ENCODE results near the gene MLH3. TPM values are rescaled to one million over a fixed set of nuclear protein-coding genes. Genes with fewer than 3 reads are reported as not detected.

MLH3 gene
- polyA plus RNA-seq (2013, experiment 1 of 2): 5.1 TPM
- polyA plus RNA-seq (2013, experiment 2 of 2): 4.6 TPM

- peak within 1 kb of the TSS; percentile 63 to 79 for H3K4me3 ChIP-seq (ENCODE audit: insufficient read depth in 1 of 2, low read depth in 1 of 2, low read length in 2 of 2)
- H3K4ac ChIP-seq (ENCODE audit: low read depth in 1 of 2, low read length in 2 of 2): peak within 1 kb of the TSS; percentile 68 to 94
- no peaks in the 10 kb centered on the region for H3K27me3 ChIP-seq (ENCODE audit: control insufficient read depth in 1 of 2, insufficient read depth in 1 of 2, low read length in 2 of 2)
- H3K27ac ChIP-seq (ENCODE audit: low read length, poor library complexity, severe bottlenecking): peak within 1 kb of the TSS; percentile 67
- peak within 1 kb of the TSS; percentile 100 for H2BK15ac ChIP-seq (ENCODE audit: low read depth, poor library complexity, severe bottlenecking)
- no peak within 1 kb of the TSS for H2BK12ac ChIP-seq (ENCODE audit: low read length in 2 of 2)
- peak within 1 kb of the TSS; percentile 93 for H3K9ac ChIP-seq (ENCODE audit: low read length)
- peaks cover 0 to 6% of the 10 kb centered on the region in 2 experiments for H3K36me3 ChIP-seq (ENCODE audit: control insufficient read depth in 1 of 2, insufficient read depth in 2 of 2, low read depth in 1 of 2, low read length in 2 of 2)
- H3K18ac ChIP-seq (ENCODE audit: low read depth in 1 of 2, low read length in 2 of 2): peak within 1 kb of the TSS; percentile 76 to 96
- H2BK5ac ChIP-seq (ENCODE audit: low read depth, low read length, poor library complexity, severe bottlenecking): no peak within 1 kb of the TSS
- H4K91ac ChIP-seq (ENCODE audit: low read length): peak within 1 kb of the TSS; percentile 49
- H2BK120ac ChIP-seq (ENCODE audit: low read depth, low read length): peak within 1 kb of the TSS; percentile 12
- 2% methylated on average over 58 of the region's 59 CpGs for WGBS
- H2AK5ac ChIP-seq (ENCODE audit: low read length, severe bottlenecking): no peak within 1 kb of the TSS
- H2AFZ ChIP-seq (ENCODE audit: low read depth, low read length): peak within 1 kb of the TSS; percentile 73
- H3K4me2 ChIP-seq (ENCODE audit: low read length, poor library complexity, severe bottlenecking): peak within 1 kb of the TSS; percentile 64
- peaks cover 4% of the 10 kb centered on the region for H3K4me1 ChIP-seq (ENCODE audit: control insufficient read depth, insufficient read depth, low read depth, low read length)
- no peak within 1 kb of the TSS for H3K14ac ChIP-seq (ENCODE audit: low read length in 2 of 2)
- H4K8ac ChIP-seq (ENCODE audit: low read length): peak within 1 kb of the TSS; percentile 35
- peak within 1 kb of the TSS in 1 of 2 experiments; percentile 69 for H3K23ac ChIP-seq (ENCODE audit: low read length in 2 of 2)
- DNase-seq: peak; percentile 76
- H3K9me3 ChIP-seq (ENCODE audit: control insufficient read depth, low read length): no peaks in the 10 kb centered on the region
- peaks cover 12% of the 10 kb centered on the region for H3K79me1 ChIP-seq (replicated peaks; ENCODE audit: low read length, poor library complexity, severe bottlenecking)
Measured at GRCh38 chr14:75050852-75051555, at the start of gene MLH3. Gene MLH3 (minus strand): TSS chr14:75051467. CDS start chr14:75049655, 1,812 bp downstream.

- no peak overlapping the region for H2BK12ac ChIP-seq (ENCODE audit: low read length in 2 of 2)
- H2AK5ac ChIP-seq (ENCODE audit: low read length, severe bottlenecking): no peak overlapping the region
- no peak overlapping the region for H4K91ac ChIP-seq (ENCODE audit: low read length)
- no peak overlapping the region for H4K8ac ChIP-seq (ENCODE audit: low read length)
- H2BK120ac ChIP-seq (ENCODE audit: low read depth, low read length): no peak overlapping the region
- no peak overlapping the region for H2AFZ ChIP-seq (ENCODE audit: low read depth, low read length)
- no peak overlapping the region for H3K27ac ChIP-seq (ENCODE audit: low read length, poor library complexity, severe bottlenecking)
- peaks cover 19 to 82% of the 10 kb centered on the region in 2 experiments for H3K36me3 ChIP-seq (ENCODE audit: control insufficient read depth in 1 of 2, insufficient read depth in 2 of 2, low read depth in 1 of 2, low read length in 2 of 2)
- no peak overlapping the region for H3K23ac ChIP-seq (ENCODE audit: low read length in 2 of 2)
- peaks cover 2% of the 10 kb centered on the region for H3K79me1 ChIP-seq (replicated peaks; ENCODE audit: low read length, poor library complexity, severe bottlenecking)
- no peak overlapping the region for H2BK15ac ChIP-seq (ENCODE audit: low read depth, poor library complexity, severe bottlenecking)
- DNase-seq: no peak
- H3K4me3 ChIP-seq (ENCODE audit: insufficient read depth in 1 of 2, low read depth in 1 of 2, low read length in 2 of 2): no peak overlapping the region
- H3K9me3 ChIP-seq (ENCODE audit: control insufficient read depth, low read length): no peaks in the 10 kb centered on the region
- WGBS: 86% methylated on average over 1 of the region's 1 CpG
- no peaks in the 10 kb centered on the region for H3K4me1 ChIP-seq (ENCODE audit: control insufficient read depth, insufficient read depth, low read depth, low read length)
- no peak overlapping the region for H3K18ac ChIP-seq (ENCODE audit: low read depth in 1 of 2, low read length in 2 of 2)
- no peak overlapping the region for H3K14ac ChIP-seq (ENCODE audit: low read length in 2 of 2)
- H3K4me2 ChIP-seq (ENCODE audit: low read length, poor library complexity, severe bottlenecking): no peak overlapping the region
- no peak overlapping the region for H3K4ac ChIP-seq (ENCODE audit: low read depth in 1 of 2, low read length in 2 of 2)
- H3K9ac ChIP-seq (ENCODE audit: low read length): no peak overlapping the region
- H2BK5ac ChIP-seq (ENCODE audit: low read depth, low read length, poor library complexity, severe bottlenecking): no peak overlapping the region
- no peaks in the 10 kb centered on the region for H3K27me3 ChIP-seq (ENCODE audit: control insufficient read depth in 1 of 2, insufficient read depth in 1 of 2, low read length in 2 of 2)
Measured at GRCh38 chr14:75098682-75099081, 47.4 kb upstream of the MLH3 start.

- Histone ChIP-seq H2BK5ac (ENCODE audit: low read depth, low read length, poor library complexity, severe bottlenecking) (no peak overlapping the region), H3K27me3 (ENCODE audit: control insufficient read depth in 1 of 2, insufficient read depth in 1 of 2, low read length in 2 of 2) (no peaks in the 10 kb centered on the region), H2BK15ac (ENCODE audit: low read depth, poor library complexity, severe bottlenecking) (no peak overlapping the region), H2BK120ac (ENCODE audit: low read depth, low read length) (no peak overlapping the region), H2AK5ac (ENCODE audit: low read length, severe bottlenecking) (no peak overlapping the region), H2BK12ac (ENCODE audit: low read length in 2 of 2) (no peak overlapping the region), H3K4ac (ENCODE audit: low read depth in 1 of 2, low read length in 2 of 2) (no peak overlapping the region), H3K27ac (ENCODE audit: low read length, poor library complexity, severe bottlenecking) (no peak overlapping the region), H3K9ac (ENCODE audit: low read length) (no peak overlapping the region), H3K4me1 (ENCODE audit: control insufficient read depth, insufficient read depth, low read depth, low read length) (no peaks in the 10 kb centered on the region), H3K4me2 (ENCODE audit: low read length, poor library complexity, severe bottlenecking) (no peak overlapping the region), H3K14ac (ENCODE audit: low read length in 2 of 2) (no peak overlapping the region), H3K18ac (ENCODE audit: low read depth in 1 of 2, low read length in 2 of 2) (no peak overlapping the region), H4K8ac (ENCODE audit: low read length) (no peak overlapping the region), H2AFZ (ENCODE audit: low read depth, low read length) (no peak overlapping the region), H3K9me3 (ENCODE audit: control insufficient read depth, low read length) (no peaks in the 10 kb centered on the region), H3K23ac (ENCODE audit: low read length in 2 of 2) (no peak overlapping the region), H3K36me3 (ENCODE audit: control insufficient read depth in 1 of 2, insufficient read depth in 2 of 2, low read depth in 1 of 2, low read length in 2 of 2) (peaks cover 19 to 81% of the 10 kb centered on the region in 2 experiments), H4K91ac (ENCODE audit: low read length) (no peak overlapping the region), H3K4me3 (ENCODE audit: insufficient read depth in 1 of 2, low read depth in 1 of 2, low read length in 2 of 2) (no peak overlapping the region), H3K79me1 (replicated peaks; ENCODE audit: low read length, poor library complexity, severe bottlenecking) (peaks cover 1% of the 10 kb centered on the region)
- DNase-seq: no peak
Measured at GRCh38 chr14:75098212-75098611, 46.9 kb upstream of the MLH3 start.

- no peak overlapping the region for H2AFZ ChIP-seq (ENCODE audit: low read depth, low read length)
- no peak overlapping the region for H4K8ac ChIP-seq (ENCODE audit: low read length)
- peaks cover 19 to 81% of the 10 kb centered on the region in 2 experiments for H3K36me3 ChIP-seq (ENCODE audit: control insufficient read depth in 1 of 2, insufficient read depth in 2 of 2, low read depth in 1 of 2, low read length in 2 of 2)
- no peak overlapping the region for H2BK12ac ChIP-seq (ENCODE audit: low read length in 2 of 2)
- peaks cover 1% of the 10 kb centered on the region for H3K79me1 ChIP-seq (replicated peaks; ENCODE audit: low read length, poor library complexity, severe bottlenecking)
- no peaks in the 10 kb centered on the region for H3K27me3 ChIP-seq (ENCODE audit: control insufficient read depth in 1 of 2, insufficient read depth in 1 of 2, low read length in 2 of 2)
- no peak for DNase-seq
- H2AK5ac ChIP-seq (ENCODE audit: low read length, severe bottlenecking): no peak overlapping the region
- no peak overlapping the region for H3K4me3 ChIP-seq (ENCODE audit: insufficient read depth in 1 of 2, low read depth in 1 of 2, low read length in 2 of 2)
- H3K18ac ChIP-seq (ENCODE audit: low read depth in 1 of 2, low read length in 2 of 2): no peak overlapping the region
- H2BK5ac ChIP-seq (ENCODE audit: low read depth, low read length, poor library complexity, severe bottlenecking): no peak overlapping the region
- no peak overlapping the region for H3K27ac ChIP-seq (ENCODE audit: low read length, poor library complexity, severe bottlenecking)
- H3K14ac ChIP-seq (ENCODE audit: low read length in 2 of 2): no peak overlapping the region
- no peak overlapping the region for H3K4me2 ChIP-seq (ENCODE audit: low read length, poor library complexity, severe bottlenecking)
- H3K23ac ChIP-seq (ENCODE audit: low read length in 2 of 2): no peak overlapping the region
- no peaks in the 10 kb centered on the region for H3K4me1 ChIP-seq (ENCODE audit: control insufficient read depth, insufficient read depth, low read depth, low read length)
- no peaks in the 10 kb centered on the region for H3K9me3 ChIP-seq (ENCODE audit: control insufficient read depth, low read length)
- over 99% methylated on average over 6 of the region's 6 CpGs for WGBS
- no peak overlapping the region for H2BK15ac ChIP-seq (ENCODE audit: low read depth, poor library complexity, severe bottlenecking)
- no peak overlapping the region for H4K91ac ChIP-seq (ENCODE audit: low read length)
- H2BK120ac ChIP-seq (ENCODE audit: low read depth, low read length): no peak overlapping the region
- no peak overlapping the region for H3K4ac ChIP-seq (ENCODE audit: low read depth in 1 of 2, low read length in 2 of 2)
- no peak overlapping the region for H3K9ac ChIP-seq (ENCODE audit: low read length)
Measured at GRCh38 chr14:75096959-75097358, 45.7 kb upstream of the MLH3 start.
